Colonic mucosa (tissue), 4 donors: Measurements from ENCODE around the gene EPG5. TPM values are rescaled to one million over a fixed set of nuclear protein-coding genes. Genes with fewer than 3 reads are reported as not detected.

Source experiments
- DNase-seq: peaks from one replicate; pipeline ENCODE4 v3.0.0-alpha.2; 2020
- H3K27ac ChIP-seq: fragments of 200-600 bp; one replicate; pipeline ENCODE4 v1.8.0; 2021
- H3K27me3 ChIP-seq: fragments of 200-600 bp; one replicate; pipeline ENCODE4 v1.8.0; 2021
- H3K36me3 ChIP-seq: fragments of 200-600 bp; one replicate; pipeline ENCODE4 v1.8.0; 2021
- H3K4me1 ChIP-seq: fragments of 200-600 bp; one replicate; pipeline ENCODE4 v1.8.0; 2021; ENCODE audit warnings: mild to moderate bottlenecking
- H3K4me3 ChIP-seq: fragments of 200-600 bp; one replicate; pipeline ENCODE4 v1.8.0; 2021
- H3K9ac ChIP-seq, 2 donors: one replicate each; pipeline ENCODE4 v1.7.0; 2013; ENCODE audit warnings: control low read depth in 2 of 2, low read depth in 2 of 2, low read length in 2 of 2
- H3K9me3 ChIP-seq: fragments of 200-600 bp; one replicate; pipeline ENCODE4 v1.8.0; 2021
- CTCF ChIP-seq: fragments of 200-600 bp; IDR thresholded peaks from one replicate; pipeline ENCODE4 v1.8.0; 2022; ENCODE audit warnings: antibody characterized with exemption, mild to moderate bottlenecking
- intact Hi-C: fragments of 100-400 bp; cut with DNase I; formaldehyde crosslinking; loops from one replicate; pipeline ENCODE4 v1.14.1; 2022
- total RNA-seq, 2 donors: library from RNA; stranded (reverse); fragmentation: NEBNext Ultra II Directional in 1 of 2; extraction: Animal tissue kit (Norgen Biotek cat#: 25700) in 1 of 2; gene quantifications; one replicate each; pipeline ENCODE4 v1.2.1, GENCODE V29; 2021
- donor health status: healthy.
- donor health status: DM: no; HTN: no; CAD: no.
- donor health status: DM: no; HTN: no; CAD: no.

The EPG5 gene
- total RNA-seq, 2 donors from 2014 or later = 16.0 to 17.3 TPM

GRCh38 chr18:45877403-45877802 lies 89.7 kb downstream of the EPG5 start:
- Histone ChIP-seq H3K36me3 (no peaks in the 10 kb centered on the region), H3K27ac (no peak overlapping the region), H3K9ac (no peak overlapping the region), H3K9me3 (no peaks in the 10 kb centered on the region), H3K27me3 (no peaks in the 10 kb centered on the region), H3K4me1 (no peaks in the 10 kb centered on the region), H3K4me3 (no peak overlapping the region)
- DNase-seq = no peak
- intact Hi-C loops = no loop called here
- TF ChIP-seq CTCF = no peak

DNA sequence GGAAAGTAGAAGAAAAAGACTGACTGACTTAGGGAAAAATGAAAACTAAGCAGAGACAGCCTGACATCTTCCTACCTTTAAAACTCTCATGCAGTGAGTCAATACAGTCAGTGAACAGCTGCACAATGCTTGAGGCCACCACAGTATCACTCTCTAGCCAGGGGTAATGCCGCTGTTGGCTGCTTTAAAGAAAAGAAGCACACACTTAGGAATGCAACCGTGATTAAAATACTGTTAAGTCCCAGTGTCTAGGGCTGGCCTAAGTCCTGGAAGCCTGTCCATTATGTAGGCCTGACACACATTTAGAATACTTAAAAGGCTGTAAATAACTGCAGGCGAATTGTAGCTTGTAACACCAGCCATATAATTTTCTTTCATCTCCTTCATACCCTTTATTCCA lies 91.0 kb downstream of the EPG5 start:
- H3K4me1 ChIP-seq = no peaks in the 10 kb centered on the region
- H3K27ac ChIP-seq = no peak overlapping the region
- DNase-seq = no peak
- intact Hi-C loops = no loop called here
- H3K4me3 ChIP-seq = no peak overlapping the region
- H3K27me3 ChIP-seq = no peaks in the 10 kb centered on the region
- no peaks in the 10 kb centered on the region for H3K36me3 ChIP-seq
- H3K9me3 ChIP-seq = no peaks in the 10 kb centered on the region
- TF ChIP-seq CTCF = no peak
- H3K9ac ChIP-seq = no peak overlapping the region

GRCh38 chr18:45874491-45875184 lies 92.5 kb downstream of the EPG5 start:
- intact Hi-C loops = no loop called here

DNA sequence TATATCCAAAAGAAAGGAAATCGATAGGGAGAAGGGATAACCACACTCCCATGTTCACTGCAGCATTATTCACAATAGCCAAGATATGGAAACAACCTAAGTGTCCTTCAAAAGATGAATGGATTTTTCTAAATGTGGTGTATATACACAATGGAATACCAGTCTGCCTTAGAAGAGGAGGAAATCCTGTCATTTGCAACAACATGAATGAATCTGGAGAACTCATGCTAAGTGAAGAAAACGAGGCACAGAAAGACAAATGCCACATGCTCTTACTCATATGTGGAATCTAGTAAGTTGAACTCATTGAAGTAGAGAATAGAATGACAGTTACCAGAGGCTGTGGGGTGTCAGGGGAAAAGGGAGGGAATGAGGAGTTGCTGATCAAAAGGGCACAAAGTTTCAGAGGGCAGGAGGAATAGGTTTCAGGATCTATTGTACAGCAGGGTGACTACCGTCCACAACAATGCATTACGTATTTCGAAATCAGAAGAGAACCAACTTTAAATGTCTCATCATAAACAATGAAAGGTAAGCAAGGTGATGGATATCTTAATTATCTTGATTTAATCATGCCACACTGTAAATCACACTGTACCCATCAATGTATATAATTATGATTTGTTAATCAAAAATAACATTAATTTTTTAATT lies 95.6 kb downstream of the EPG5 start:
- DNase-seq = no peak
- H3K27me3 ChIP-seq = no peaks in the 10 kb centered on the region
- no peaks in the 10 kb centered on the region for H3K9me3 ChIP-seq
- no peak overlapping the region for H3K9ac ChIP-seq
- H3K27ac ChIP-seq = no peak overlapping the region
- H3K36me3 ChIP-seq = no peaks in the 10 kb centered on the region
- intact Hi-C loops = no loop called here
- H3K4me1 ChIP-seq = no peaks in the 10 kb centered on the region
- no peak for TF ChIP-seq CTCF
- H3K4me3 ChIP-seq = no peak overlapping the region

More at GRCh38 chr18:45874491-45875184, 92.5 kb downstream of the EPG5 start:
- TF ChIP-seq CTCF = no peak
- no peaks in the 10 kb centered on the region for H3K27me3 ChIP-seq
- no peak overlapping the region for H3K9ac ChIP-seq
- no peaks in the 10 kb centered on the region for H3K9me3 ChIP-seq
- no peaks in the 10 kb centered on the region for H3K4me1 ChIP-seq
- DNase-seq = no peak
- H3K4me3 ChIP-seq = no peak overlapping the region
- no peaks in the 10 kb centered on the region for H3K36me3 ChIP-seq
- no peak overlapping the region for H3K27ac ChIP-seq

GRCh38 chr18:45870419-45870818 lies 96.7 kb downstream of the EPG5 start:
- H3K27ac ChIP-seq = no peak overlapping the region
- no peaks in the 10 kb centered on the region for H3K9me3 ChIP-seq
- no peak for DNase-seq
- H3K4me3 ChIP-seq = no peak overlapping the region
- no peaks in the 10 kb centered on the region for H3K36me3 ChIP-seq
- H3K27me3 ChIP-seq = no peaks in the 10 kb centered on the region
- H3K4me1 ChIP-seq = no peaks in the 10 kb centered on the region
- H3K9ac ChIP-seq = no peak overlapping the region
- intact Hi-C loops = no loop called here
- no peak for TF ChIP-seq CTCF
